ENCODE data around the gene MINDY4.

The MINDY4 gene

GRCh38 chr7:30842542-30843451 is 71.6 kb downstream of the MINDY4 start:
- H3K27ac ChIP-seq: no peak overlapping the region
- DNase-seq: no peak
- TF ChIP-seq CTCF (IDR thresholded peaks at IDR 0.05; ENCODE audit: low read depth, low read length): no peak

GRCh38 chr7:30843741-30844482 is 72.7 kb downstream of the MINDY4 start:
- Histone ChIP-seq H3K27me3 (ENCODE audit: insufficient read depth, low read depth, severe bottlenecking) (no peaks in the 10 kb centered on the region), H3K36me3 (no peaks in the 10 kb centered on the region), H3K9me3 (ENCODE audit: severe bottlenecking) (no peaks in the 10 kb centered on the region), H3K27ac (no peak overlapping the region), H3K4me3 (ENCODE audit: low read depth, low read length) (no peak overlapping the region)
- TF ChIP-seq CTCF (IDR thresholded peaks at IDR 0.05; ENCODE audit: low read depth, low read length): no peak
- DNase-seq: no peak

More at GRCh38 chr7:30842542-30843451, 71.6 kb downstream of the MINDY4 start:
- Histone ChIP-seq H3K27me3 (ENCODE audit: insufficient read depth, low read depth, severe bottlenecking) (no peaks in the 10 kb centered on the region), H3K36me3 (no peaks in the 10 kb centered on the region), H3K4me3 (ENCODE audit: low read depth, low read length) (no peak overlapping the region), H3K9me3 (ENCODE audit: severe bottlenecking) (no peaks in the 10 kb centered on the region)

- no peak overlapping the region for H3K4me3 ChIP-seq (ENCODE audit: low read depth, low read length)
- H3K27me3 ChIP-seq (ENCODE audit: insufficient read depth, low read depth, severe bottlenecking): no peaks in the 10 kb centered on the region
- no peaks in the 10 kb centered on the region for H3K36me3 ChIP-seq
- H3K9me3 ChIP-seq (ENCODE audit: severe bottlenecking): no peaks in the 10 kb centered on the region
- H3K27ac ChIP-seq: no peak overlapping the region
- TF ChIP-seq CTCF (IDR thresholded peaks at IDR 0.05; ENCODE audit: low read depth, low read length): no peak
- DNase-seq: no peak
Observed at GRCh38 chr7:30844483-30844874, 73.3 kb downstream of the MINDY4 start.

GRCh38 chr7:30844916-30845315 is 73.7 kb downstream of the MINDY4 start:
- no peak for TF ChIP-seq CTCF (IDR thresholded peaks at IDR 0.05; ENCODE audit: low read depth, low read length)
- no peaks in the 10 kb centered on the region for H3K9me3 ChIP-seq (ENCODE audit: severe bottlenecking)
- no peak for DNase-seq
- H3K4me3 ChIP-seq (ENCODE audit: low read depth, low read length): no peak overlapping the region
- H3K27me3 ChIP-seq (ENCODE audit: insufficient read depth, low read depth, severe bottlenecking): no peaks in the 10 kb centered on the region
- H3K27ac ChIP-seq: no peak overlapping the region
- no peaks in the 10 kb centered on the region for H3K36me3 ChIP-seq

- no peak for TF ChIP-seq CTCF (IDR thresholded peaks at IDR 0.05; ENCODE audit: low read depth, low read length)
- H3K27me3 ChIP-seq (ENCODE audit: insufficient read depth, low read depth, severe bottlenecking): no peaks in the 10 kb centered on the region
- H3K36me3 ChIP-seq: no peaks in the 10 kb centered on the region
- H3K9me3 ChIP-seq (ENCODE audit: severe bottlenecking): no peaks in the 10 kb centered on the region
- DNase-seq: no peak
- no peak overlapping the region for H3K4me3 ChIP-seq (ENCODE audit: low read depth, low read length)
- no peak overlapping the region for H3K27ac ChIP-seq
Observed at GRCh38 chr7:30845426-30846135, 74.4 kb downstream of the MINDY4 start.
